K562 (cell line): ENCODE results near the gene TMEM19. TPM values are rescaled to one million over a fixed set of nuclear protein-coding genes. Genes with fewer than 3 reads are reported as not detected.

ENCODE experiments used
- ARID2 ChIP-seq: fragments of 450-650 bp; IDR thresholded peaks from 2 replicates; pipeline ENCODE4 v1.6.1; 2017; ENCODE audit warnings: antibody characterized with exemption, mild to moderate bottlenecking
- FIP1L1 ChIP-seq: fragments of 200-400 bp; formaldehyde crosslinking; IDR thresholded peaks from 2 replicates; pipeline ENCODE4 v1.6.1; 2018; ENCODE audit warnings: mild to moderate bottlenecking, low read depth, low read length; ENCODE audit not compliant: poor library complexity, severe bottlenecking
- KDM5B ChIP-seq: fragments of 200-600 bp; sonication (generic); IDR thresholded peaks from 2 replicates; pipeline ENCODE4 v1.6.1; 2012; ENCODE audit warnings: low read depth, mild to moderate bottlenecking, moderate library complexity, low read length, control low read depth, inconsistent platforms; ENCODE audit not compliant: insufficient replicate concordance
- LEF1 ChIP-seq: fragments of 450-650 bp; IDR thresholded peaks from 2 replicates; pipeline ENCODE4 v1.6.1; 2016; ENCODE audit warnings: mild to moderate bottlenecking
- MECOM ChIP-seq: fragments of 250-450 bp; sonication (Bioruptor Pico); IDR thresholded peaks from 2 replicates; pipeline ENCODE4 v1.8.0; 2022; ENCODE audit warnings: inconsistent platforms
- RB1 ChIP-seq: fragments of 450-650 bp; IDR thresholded peaks from 2 replicates; pipeline ENCODE4 v1.6.1; 2017; ENCODE audit warnings: low read depth, mild to moderate bottlenecking
- SREBF2 ChIP-seq: sonication (generic); formaldehyde crosslinking; IDR thresholded peaks from 2 replicates; pipeline ENCODE4 v1.4.0; 2020; ENCODE audit warnings: mild to moderate bottlenecking, missing genetic modification reagents
- STAG1 ChIP-seq: sonication (generic); formaldehyde crosslinking; IDR thresholded peaks from 2 replicates; pipeline ENCODE4 v1.5.0; 2020; ENCODE audit warnings: missing genetic modification reagents, borderline replicate concordance
- TBP ChIP-seq: optimal IDR thresholded peaks from 2 replicates; pipeline ENCODE3; 2011; ENCODE audit warnings: low read depth, low read length, improper control_type of control experiment
- ZNF717 ChIP-seq: fragments of 250-450 bp; sonication (Bioruptor Pico); IDR thresholded peaks from 2 replicates; pipeline ENCODE4 v1.5.0; 2021
- polyA plus RNA-seq, 8 experiments: library from polyadenylated mRNA; depleted of rRNA in 4 of 8; stranded (reverse) in 5 of 8; unstranded in 3 of 8; fragments of >200 nt; fragmentation: Nextera tagmentation in 2 of 8; fragmentation: Illumina TruSeq in 1 of 8; extraction: Ambion mirVana in 2 of 8; extraction: Trizol in 1 of 8; gene quantifications; 2 replicates each; pipeline versions ENCODE4 v1.2.1 to v1.2.3, GENCODE V29; 2011 to 2014; ENCODE audit warnings: inconsistent platforms in 1 of 8, missing spikeins in 1 of 8
- total RNA-seq, 7 experiments: library from RNA; depleted of rRNA in 6 of 7; stranded (reverse); fragments of >200 nt in 6 of 7; fragmentation: Illumina TruSeq in 2 of 7; extraction: Trizol in 2 of 7; gene quantifications; 2 replicates each; pipeline versions ENCODE4 v1.2.1 to v1.2.3, GENCODE V29; 2011 to 2021; ENCODE audit warnings: low replicate concordance in 1 of 7
- TF ChIP-seq, protein P1 (sequence below): fragments of 250-450 bp; sonication (Bioruptor Pico); IDR thresholded peaks from 2 replicates; pipeline ENCODE4 v1.4.0; 2020; ENCODE audit warnings: mild to moderate bottlenecking
- TF ChIP-seq, protein P2 (sequence below): fragments of 450-650 bp; IDR thresholded peaks from 2 replicates; pipeline ENCODE4 v1.6.1; 2014; ENCODE audit warnings: low read depth, mild to moderate bottlenecking, moderate library complexity, borderline replicate concordance
- TF ChIP-seq, protein P3 (sequence below): fragments of 450-650 bp; IDR thresholded peaks from 2 replicates; pipeline ENCODE4 v1.6.1; 2018; ENCODE audit warnings: mild to moderate bottlenecking, low read depth; ENCODE audit not compliant: partially characterized antibody
- TF ChIP-seq, protein P4 (sequence below), 2 experiments: fragments of 150-350 bp in 1 of 2; IDR thresholded peaks; 2 replicates each; pipeline ENCODE4 v1.6.1; 2012 to 2016; ENCODE audit warnings: low read depth in 2 of 2, low read length in 2 of 2, mild to moderate bottlenecking in 1 of 2, moderate library complexity in 1 of 2
- TF ChIP-seq, protein P5 (sequence below): conservative IDR thresholded peaks from 2 replicates; pipeline ENCODE4 v1.6.1; 2011; ENCODE audit warnings: low read depth, mild to moderate bottlenecking, low read length; ENCODE audit not compliant: control insufficient read depth

TMEM19 gene
- total and polyA plus RNA-seq, 9 of the 15 experiments (the other 6 are each of a cell fraction or from before 2014, with no cell fraction given) = 8.2 to 24.2 (median 17.2) TPM

DNA sequence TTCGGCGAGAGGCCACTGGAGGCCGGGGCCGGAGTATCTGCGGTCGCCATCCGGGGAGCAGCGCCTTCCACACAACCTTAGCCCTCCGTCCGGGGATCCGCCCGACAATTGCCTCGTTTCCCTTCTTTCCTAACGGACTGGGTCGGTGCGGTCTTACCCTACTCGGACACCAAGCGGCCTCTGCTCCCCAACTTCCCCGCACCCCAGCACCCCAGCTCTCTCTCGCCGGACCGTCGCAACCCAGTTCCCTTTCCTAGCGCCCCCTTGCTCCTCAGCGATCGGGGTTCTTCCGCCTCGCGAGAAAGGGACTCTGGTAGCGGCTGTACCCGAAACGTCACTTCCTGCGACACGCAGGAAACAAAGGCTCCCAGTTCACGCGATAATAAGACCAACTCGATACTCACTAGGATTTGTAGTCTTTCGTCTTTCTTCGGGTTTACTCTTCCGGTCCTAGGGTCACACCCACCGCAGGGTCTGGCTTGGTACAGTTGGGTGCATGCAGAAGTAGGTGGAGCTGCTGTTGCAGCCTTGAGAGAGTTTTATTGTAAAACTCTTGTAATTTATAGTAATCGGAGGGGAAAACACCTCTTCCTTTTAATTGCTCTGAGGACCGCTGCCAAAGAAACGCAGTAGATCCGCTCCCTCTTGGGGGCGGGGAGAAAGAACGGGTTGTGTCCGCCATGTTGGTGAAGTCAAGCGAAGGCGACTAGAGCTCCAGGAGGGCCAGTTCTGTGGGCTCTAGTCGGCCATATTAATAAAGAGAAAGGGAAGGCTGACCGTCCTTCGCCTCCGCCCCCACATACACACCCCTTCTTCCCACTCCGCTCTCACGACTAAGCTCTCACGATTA is 22.1 kb upstream of the TMEM19 start, which contains the start of the genes THAP2 and ZFC3H1 (continued):
- TF ChIP-seq, protein P1, sequence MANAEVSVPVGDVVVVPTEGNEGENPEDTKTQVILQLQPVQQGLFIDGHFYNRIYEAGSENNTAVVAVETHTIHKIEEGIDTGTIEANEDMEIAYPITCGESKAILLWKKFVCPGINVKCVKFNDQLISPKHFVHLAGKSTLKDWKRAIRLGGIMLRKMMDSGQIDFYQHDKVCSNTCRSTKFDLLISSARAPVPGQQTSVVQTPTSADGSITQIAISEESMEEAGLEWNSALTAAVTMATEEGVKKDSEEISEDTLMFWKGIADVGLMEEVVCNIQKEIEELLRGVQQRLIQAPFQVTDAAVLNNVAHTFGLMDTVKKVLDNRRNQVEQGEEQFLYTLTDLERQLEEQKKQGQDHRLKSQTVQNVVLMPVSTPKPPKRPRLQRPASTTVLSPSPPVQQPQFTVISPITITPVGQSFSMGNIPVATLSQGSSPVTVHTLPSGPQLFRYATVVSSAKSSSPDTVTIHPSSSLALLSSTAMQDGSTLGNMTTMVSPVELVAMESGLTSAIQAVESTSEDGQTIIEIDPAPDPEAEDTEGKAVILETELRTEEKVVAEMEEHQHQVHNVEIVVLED (CRISPR knock-in tag) = no peak
- TF ChIP-seq, protein P2, sequence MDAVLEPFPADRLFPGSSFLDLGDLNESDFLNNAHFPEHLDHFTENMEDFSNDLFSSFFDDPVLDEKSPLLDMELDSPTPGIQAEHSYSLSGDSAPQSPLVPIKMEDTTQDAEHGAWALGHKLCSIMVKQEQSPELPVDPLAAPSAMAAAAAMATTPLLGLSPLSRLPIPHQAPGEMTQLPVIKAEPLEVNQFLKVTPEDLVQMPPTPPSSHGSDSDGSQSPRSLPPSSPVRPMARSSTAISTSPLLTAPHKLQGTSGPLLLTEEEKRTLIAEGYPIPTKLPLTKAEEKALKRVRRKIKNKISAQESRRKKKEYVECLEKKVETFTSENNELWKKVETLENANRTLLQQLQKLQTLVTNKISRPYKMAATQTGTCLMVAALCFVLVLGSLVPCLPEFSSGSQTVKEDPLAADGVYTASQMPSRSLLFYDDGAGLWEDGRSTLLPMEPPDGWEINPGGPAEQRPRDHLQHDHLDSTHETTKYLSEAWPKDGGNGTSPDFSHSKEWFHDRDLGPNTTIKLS = peak; percentile 92
- TF ChIP-seq, protein P3, sequence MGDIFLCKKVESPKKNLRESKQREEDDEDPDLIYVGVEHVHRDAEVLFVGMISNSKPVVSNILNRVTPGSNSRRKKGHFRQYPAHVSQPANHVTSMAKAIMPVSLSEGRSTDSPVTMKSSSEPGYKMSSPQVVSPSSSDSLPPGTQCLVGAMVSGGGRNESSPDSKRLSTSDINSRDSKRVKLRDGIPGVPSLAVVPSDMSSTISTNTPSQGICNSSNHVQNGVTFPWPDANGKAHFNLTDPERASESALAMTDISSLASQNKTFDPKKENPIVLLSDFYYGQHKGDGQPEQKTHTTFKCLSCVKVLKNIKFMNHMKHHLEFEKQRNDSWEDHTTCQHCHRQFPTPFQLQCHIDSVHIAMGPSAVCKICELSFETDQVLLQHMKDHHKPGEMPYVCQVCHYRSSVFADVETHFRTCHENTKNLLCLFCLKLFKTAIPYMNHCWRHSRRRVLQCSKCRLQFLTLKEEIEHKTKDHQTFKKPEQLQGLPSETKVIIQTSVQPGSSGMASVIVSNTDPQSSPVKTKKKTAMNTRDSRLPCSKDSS = no peak
- peak; percentile 81 for TF ChIP-seq KDM5B
- no peak for TF ChIP-seq FIP1L1
- TF ChIP-seq ARID2 = peak; percentile 59
- peak; percentile 90 for TF ChIP-seq TBP
- TF ChIP-seq, protein P4, sequence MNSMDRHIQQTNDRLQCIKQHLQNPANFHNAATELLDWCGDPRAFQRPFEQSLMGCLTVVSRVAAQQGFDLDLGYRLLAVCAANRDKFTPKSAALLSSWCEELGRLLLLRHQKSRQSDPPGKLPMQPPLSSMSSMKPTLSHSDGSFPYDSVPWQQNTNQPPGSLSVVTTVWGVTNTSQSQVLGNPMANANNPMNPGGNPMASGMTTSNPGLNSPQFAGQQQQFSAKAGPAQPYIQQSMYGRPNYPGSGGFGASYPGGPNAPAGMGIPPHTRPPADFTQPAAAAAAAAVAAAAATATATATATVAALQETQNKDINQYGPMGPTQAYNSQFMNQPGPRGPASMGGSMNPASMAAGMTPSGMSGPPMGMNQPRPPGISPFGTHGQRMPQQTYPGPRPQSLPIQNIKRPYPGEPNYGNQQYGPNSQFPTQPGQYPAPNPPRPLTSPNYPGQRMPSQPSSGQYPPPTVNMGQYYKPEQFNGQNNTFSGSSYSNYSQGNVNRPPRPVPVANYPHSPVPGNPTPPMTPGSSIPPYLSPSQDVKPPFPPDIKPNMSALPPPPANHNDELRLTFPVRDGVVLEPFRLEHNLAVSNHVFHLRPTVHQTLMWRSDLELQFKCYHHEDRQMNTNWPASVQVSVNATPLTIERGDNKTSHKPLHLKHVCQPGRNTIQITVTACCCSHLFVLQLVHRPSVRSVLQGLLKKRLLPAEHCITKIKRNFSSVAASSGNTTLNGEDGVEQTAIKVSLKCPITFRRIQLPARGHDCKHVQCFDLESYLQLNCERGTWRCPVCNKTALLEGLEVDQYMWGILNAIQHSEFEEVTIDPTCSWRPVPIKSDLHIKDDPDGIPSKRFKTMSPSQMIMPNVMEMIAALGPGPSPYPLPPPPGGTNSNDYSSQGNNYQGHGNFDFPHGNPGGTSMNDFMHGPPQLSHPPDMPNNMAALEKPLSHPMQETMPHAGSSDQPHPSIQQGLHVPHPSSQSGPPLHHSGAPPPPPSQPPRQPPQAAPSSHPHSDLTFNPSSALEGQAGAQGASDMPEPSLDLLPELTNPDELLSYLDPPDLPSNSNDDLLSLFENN (IDR thresholded peaks at IDR 0.05; ENCODE audit: low read depth in 2 of 2, low read length in 2 of 2) = 0 out of 4 replicates have a peak, but pooled peaks of 1 of the 2 experiments have one; percentile 10
- TF ChIP-seq, protein P5, sequence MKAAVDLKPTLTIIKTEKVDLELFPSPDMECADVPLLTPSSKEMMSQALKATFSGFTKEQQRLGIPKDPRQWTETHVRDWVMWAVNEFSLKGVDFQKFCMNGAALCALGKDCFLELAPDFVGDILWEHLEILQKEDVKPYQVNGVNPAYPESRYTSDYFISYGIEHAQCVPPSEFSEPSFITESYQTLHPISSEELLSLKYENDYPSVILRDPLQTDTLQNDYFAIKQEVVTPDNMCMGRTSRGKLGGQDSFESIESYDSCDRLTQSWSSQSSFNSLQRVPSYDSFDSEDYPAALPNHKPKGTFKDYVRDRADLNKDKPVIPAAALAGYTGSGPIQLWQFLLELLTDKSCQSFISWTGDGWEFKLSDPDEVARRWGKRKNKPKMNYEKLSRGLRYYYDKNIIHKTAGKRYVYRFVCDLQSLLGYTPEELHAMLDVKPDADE = peak; percentile 71; the same call in 1 of the 2 replicates
- no peak; the same call in 1 of the 2 replicates for TF ChIP-seq LEF1
- TF ChIP-seq ZNF717 (CRISPR knock-in tag) = no peak
- TF ChIP-seq STAG1 (CRISPR knock-in tag) = no peak
- 0 out of 2 replicates have a peak, but pooled peaks have one; percentile 20 for TF ChIP-seq RB1
- TF ChIP-seq MECOM = no peak
- no peak for TF ChIP-seq SREBF2 (CRISPR knock-in tag)
